ENCODE data around the gene SOBP.
A peak's percentile ranks its signal among the peaks of the same experiment; 100 is the strongest.

Gene SOBP

GRCh38 chr6:107690643-107691061 is 200.7 kb downstream of the SOBP start:
- DNase-seq (ENCODE audit: low read depth): no peak

GRCh38 chr6:107691062-107691751 is 201.3 kb downstream of the SOBP start:
- peak; percentile 82 for DNase-seq (ENCODE audit: low read depth)

- DNase-seq (ENCODE audit: low read depth): peak; percentile 64
Observed at GRCh38 chr6:107692351-107692750, 202.4 kb downstream of the SOBP start.

GRCh38 chr6:107695061-107695720 is 205.3 kb downstream of the SOBP start:
- DNase-seq (ENCODE audit: low read depth): no peak

- no peak for DNase-seq (ENCODE audit: low read depth)
Observed at GRCh38 chr6:107697682-107698081, 207.8 kb downstream of the SOBP start.

- peak; percentile 75 for DNase-seq (ENCODE audit: low read depth)
Observed at GRCh38 chr6:107698146-107698545, 208.2 kb downstream of the SOBP start.

- DNase-seq (ENCODE audit: low read depth): no peak
Observed at GRCh38 chr6:107699254-107699653, 209.3 kb downstream of the SOBP start.

GRCh38 chr6:107699697-107700325 is 209.9 kb downstream of the SOBP start:
- DNase-seq (ENCODE audit: low read depth): no peak

GRCh38 chr6:107703606-107704005 is 213.7 kb downstream of the SOBP start:
- DNase-seq (ENCODE audit: low read depth): no peak

- no peak for DNase-seq (ENCODE audit: low read depth)
Observed at GRCh38 chr6:107704347-107705013, 214.6 kb downstream of the SOBP start.

- DNase-seq (ENCODE audit: low read depth): no peak
Observed at GRCh38 chr6:107706516-107707115, 216.7 kb downstream of the SOBP start.

GRCh38 chr6:107707346-107708275 is 217.7 kb downstream of the SOBP start:
- no peak for DNase-seq (ENCODE audit: low read depth)

GRCh38 chr6:107708435-107708834 is 218.5 kb downstream of the SOBP start:
- no peak for DNase-seq (ENCODE audit: low read depth)

- DNase-seq (ENCODE audit: low read depth): no peak
Observed at GRCh38 chr6:107709341-107709740, 219.4 kb downstream of the SOBP start.

Measured in HS-5 (cell line).